ENCODE results near the gene SOX21.

SOX21 gene

DNA sequence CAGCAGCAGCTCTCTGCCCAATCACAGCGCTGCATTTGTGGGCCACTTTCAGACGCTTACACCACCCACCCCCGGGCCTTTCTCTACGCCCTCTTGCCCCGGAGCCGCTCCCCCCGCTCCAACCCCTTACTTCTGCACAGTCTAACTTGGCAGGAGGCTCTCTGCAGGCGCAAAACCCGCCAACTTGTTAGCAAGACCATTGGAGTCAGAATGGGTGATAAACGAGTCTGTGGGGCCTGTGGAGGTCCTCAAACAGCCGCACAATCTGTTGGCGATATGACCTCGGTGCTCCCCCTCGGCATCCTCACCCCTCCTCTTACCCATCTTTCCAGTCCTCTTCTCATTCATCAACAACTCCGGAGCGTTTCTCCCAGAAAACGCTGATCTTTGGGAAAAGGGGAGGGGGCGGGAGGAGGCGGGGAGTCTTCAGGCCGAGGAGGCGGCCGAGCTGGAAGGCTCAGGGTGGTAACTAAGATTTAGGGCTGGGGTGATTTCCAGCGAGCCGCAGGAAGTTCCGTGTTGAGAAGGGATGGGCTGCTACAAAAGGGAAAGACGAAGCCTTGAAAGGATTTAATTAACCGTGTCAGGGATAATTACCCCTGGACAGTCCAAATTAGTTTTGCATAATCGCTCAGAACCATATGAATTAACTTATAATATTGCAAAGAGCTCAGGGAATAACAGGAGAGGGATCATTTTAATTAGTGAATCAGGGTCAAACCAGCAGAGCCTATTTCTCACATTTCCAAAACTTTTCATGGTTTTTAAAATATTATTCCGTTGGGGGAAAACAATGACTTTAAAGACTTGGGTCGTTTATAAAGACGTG, 4.1 kb downstream of the SOX21 start:
- no peak for DNase-seq

DNA sequence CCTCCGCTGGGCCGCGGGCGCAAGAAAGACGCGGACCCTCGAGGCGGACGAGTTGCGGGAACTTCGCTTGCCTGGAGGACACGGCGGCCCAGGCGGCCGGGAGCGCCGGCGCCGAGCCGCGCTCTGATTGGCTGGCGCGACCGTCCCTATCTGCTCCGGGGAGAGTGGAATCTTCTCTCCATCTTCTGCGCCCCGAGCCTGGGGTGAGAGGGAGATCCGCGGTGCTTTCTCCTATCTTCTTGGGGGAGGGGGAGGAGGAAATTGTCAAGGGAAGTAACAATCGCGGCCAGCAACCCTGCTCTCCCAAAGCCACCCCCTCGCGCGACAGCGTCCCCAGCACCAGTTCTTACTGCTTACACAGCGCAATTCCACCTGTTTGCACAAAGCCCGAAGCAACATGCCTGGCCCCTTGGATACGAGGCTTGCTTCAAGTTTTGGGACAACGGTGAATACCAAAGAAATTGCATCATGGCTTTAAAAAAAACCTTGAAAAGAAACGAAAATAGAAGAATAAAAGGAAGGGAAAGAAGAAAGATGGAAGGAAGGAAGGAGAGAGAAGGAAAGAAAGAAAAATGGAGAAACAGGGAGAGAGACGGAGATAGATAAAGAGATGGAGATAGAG, 4.8 kb downstream of the SOX21 start:
- no peak for DNase-seq

DNA sequence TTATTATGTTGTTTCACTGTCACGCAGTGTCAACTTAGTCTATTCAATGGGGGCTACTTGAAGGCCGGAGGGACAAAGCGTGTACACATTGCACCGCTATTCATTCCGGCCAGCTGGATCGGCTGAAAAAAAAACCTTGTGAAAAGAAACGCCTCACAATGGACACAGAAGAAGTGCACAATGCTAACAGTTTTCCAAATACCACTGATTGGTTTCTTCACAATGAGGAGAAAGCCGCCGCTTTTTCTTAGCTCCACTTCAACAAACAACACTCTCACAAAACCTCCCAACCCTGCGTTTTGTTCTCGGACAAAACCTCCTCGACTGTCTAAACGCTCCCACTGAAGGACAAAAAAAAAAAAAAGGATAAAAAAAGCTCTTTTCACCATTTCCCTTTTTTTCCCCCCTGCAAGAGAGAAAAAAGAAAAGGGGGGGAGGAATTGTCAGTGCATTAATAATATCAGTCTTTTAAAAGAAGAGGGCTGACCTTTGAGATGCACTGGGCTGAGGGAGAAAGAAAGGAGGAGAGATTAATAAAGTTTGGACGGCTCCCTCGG, 5.4 kb downstream of the SOX21 start:
- no peak for DNase-seq

DNA sequence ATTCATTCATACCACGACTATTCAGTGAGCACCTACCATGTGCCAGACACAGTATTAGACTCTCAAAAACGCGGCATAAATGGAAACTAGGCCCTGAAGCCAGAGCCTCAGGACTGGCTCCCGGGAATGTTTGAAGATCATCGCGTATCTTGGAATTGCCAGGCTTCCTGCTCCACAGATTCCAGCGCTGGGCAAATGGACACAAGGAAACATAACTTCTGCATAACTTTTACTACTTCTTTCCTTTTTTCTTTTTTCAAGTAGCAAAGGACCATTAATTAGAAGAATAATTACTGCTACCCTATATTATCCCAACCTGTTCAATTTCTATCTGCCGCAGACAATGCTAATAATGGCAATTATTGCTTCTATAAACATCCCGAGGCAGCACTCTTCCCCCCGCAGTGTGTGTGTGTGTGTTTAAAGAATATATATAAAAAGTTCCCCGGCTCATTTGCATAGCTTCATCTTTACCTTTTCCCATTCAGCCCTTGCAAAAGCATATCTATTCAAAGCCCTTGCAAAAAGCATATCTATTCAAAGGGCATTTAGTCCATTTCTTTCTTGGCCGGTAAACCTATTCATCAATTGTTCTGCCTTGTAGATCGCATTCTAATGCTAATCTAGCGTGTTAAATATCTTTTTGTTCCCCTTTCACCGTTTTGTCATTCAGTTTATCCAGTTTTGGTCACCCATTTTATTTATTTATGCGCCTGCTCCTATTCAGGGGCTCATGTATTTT, 6.1 kb downstream of the SOX21 start:
- no peak for DNase-seq

DNA sequence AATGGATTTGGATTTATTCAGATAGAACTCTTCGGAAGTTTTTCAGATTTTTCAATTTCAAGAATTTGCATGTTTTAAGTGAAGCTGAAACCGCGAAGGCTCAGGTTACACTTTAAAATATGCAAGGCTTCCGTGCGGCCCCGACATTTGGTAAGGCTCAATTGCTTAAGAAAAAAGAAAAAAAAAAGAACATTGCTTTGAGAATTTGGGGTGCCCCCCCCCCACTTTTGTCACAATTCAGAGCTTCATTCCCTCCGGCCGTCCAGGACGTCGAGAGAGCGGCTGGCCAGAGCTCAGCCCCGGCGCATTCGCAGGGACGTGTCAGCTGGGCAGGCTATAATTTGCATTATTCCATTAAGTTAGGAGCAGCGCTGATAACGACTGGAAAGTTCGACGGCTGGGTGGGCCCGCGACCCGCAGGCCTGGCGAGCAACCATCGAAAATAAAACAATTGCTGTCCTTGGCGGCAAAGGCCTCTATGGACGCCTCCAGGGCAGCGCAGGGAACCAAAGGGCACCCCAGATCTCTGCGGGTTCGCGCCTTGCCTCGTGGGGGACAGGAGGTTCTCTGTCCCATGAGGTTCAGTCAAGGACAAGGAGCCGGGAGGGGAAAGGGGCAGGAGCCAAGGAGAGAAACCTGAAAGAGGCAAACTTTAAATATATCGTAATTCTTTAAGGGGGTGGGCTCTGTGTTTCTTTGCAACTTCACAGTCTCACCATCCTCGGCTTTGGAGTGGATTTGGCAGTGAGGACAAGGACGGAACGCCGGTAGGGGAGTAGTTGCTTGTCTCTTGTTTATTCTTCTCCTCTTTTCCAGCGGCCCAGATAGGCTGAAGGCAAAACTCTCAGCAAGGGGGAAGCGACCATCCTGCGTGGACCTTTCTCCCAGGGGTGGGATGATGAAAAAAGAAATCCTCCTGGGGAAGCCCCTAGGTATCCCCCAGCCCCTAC, 7.0 kb downstream of the SOX21 start:
- no peak for DNase-seq

DNA sequence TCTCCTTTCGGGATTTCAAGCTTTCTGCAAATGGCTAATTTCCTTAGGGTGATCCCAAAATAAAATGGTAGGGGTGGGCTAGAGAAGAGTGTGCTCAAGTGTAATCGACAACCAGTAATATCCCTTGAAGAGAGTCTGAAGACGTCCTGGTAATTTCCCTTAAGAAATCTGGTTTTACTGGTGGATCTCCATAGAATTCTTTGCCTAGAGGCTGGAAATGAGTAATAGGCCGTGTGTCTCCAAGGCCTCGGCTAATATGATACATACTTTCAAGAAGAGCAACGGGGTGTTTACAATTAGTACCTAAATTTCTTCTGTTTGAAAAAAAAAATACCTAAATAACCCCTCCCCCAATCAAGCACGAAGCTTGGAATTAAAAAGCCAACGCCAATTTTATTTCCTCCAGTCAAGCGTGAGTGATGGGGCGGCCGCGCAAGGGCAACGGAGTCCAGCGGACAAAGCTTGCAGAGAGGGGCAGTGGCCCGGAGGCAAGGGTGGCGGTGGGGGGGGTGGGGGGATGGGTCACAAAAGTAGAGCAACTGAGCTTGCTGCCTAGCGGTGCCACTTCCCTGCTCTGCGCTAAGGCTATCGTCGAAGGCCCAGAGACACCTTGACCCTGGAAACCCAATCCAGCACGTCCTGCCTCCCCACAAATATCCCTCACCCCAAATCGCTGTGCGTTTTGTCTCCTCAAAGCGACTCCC, 7.8 kb downstream of the SOX21 start:
- no peak for DNase-seq

DNA sequence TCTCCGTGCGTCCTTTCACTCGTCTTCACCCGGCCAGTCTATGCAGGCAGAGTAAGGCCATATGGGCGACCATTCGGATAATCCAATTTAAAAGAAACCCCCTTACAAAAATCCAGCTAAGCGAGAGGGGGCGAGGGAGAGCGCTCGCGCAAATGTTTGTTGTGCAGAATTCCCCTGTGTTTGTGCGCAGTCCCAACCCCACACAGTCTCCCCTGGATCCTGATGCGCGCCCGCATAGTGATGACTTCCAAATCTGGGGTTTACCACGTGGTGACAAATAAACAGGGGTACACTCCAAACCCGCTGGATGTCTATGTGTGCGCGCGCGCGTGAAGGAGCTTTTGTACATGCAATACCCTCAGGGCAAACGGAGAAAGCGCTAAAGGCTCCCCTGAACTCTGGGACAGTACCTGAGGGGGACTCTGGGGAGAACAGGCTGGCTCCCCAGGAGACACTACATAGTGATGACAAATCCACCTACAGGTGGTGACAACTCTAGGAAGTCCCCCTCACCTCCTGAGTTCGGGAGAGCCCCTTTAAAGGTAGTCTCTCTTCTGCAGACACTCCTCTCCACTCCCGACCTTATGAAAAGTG, 8.5 kb downstream of the SOX21 start:
- DNase-seq: no peak

DNA sequence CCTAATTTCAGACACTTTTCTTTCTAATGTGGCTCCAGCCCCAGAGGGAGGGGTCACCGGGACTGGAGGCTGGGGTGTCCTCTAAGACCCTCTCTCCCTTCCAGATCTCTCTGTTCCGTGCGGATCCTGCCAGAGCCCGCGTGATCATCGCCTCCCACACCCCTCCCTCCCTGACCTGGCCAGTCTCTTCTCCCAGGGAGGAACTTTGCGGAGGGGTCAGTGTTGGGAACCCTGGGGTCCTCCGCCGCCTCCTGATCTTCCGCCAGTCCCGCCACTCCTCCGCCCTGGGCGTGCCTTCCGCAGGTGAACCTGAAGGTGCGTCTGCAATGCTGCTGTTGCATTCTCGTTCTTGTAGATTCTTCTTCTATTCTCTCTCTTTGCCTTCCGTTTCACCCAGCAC, 9.1 kb downstream of the SOX21 start:
- no peak for DNase-seq

DNA sequence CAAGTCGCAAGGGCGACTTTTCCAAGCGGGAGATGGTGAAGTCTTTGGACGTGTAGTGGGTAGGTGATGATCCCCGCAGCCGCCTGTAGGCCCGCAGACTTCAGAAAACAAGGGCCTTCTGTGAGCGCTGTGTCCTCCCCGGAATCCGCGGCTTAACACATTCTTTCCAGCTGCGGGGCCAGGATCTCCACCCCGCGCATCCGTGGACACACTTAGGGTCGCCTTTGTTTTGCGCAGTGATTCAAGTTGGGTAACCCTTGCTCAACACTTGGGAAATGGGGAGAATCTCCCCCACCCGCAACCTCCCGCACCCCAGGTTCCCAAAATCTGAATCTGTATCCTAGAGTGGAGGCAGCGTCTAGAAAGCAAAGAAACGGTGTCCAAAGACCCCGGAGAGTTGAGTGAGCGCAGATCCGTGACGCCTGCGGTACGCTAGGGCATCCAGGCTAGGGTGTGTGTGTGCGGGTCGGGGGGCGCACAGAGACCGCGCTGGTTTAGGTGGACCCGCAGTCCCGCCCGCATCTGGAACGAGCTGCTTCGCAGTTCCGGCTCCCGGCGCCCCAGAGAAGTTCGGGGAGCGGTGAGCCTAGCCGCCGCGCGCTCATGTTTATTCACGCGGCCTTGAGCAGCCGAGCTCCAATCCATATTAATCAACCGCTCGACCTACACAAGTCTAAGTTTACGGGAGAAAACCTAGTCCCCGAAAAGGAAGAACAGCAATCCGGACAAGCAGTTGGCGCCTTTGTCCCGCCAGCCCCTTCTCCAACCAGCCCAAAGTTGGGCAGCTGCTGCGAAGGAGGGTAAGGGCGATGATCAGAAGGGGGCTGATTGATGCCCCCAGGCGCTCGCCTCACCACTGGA, 9.9 kb downstream of the SOX21 start:
- DNase-seq: no peak

DNA sequence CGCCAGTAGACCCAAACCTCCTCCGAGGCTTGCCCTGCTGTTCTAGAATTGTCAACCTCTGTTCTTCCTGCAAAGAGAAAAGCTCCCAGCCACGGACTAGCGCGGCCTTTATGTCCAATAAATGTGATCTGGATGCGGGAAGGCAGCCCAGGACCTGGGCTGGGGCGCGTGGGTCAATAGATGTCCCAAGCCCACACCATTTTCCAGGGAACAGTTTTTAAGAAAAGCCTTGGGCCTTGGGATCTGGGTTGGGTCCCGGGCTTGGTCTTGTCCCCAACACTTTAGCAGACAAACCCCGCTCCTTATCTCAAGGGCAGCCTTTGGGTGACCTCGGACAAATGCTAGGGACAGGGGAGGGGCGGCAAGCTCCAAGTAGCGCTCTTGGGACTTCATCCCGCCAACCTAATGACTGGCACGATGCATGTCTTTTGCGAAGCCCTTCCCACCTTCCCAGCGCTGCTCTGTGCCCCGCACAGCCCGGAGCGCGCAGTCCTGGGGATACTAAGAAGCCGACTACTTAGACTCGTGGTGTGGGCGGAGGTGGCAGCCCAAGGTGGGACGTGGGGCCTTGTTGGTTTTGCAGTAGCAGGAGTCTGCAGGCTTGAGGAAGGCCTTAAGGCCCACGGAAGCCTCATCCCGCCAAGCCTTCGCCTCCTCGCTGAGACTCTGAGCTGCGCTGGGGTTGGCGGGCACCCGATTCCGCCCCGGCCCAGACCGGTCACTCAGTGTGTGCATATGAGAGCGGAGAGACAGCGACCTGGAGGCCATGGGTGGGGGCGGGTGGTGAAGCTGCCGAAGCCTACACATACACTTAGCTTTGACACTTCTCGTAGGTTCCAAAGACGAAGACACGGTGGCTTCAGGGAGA, 10.8 kb downstream of the SOX21 start:
- no peak for DNase-seq

DNA sequence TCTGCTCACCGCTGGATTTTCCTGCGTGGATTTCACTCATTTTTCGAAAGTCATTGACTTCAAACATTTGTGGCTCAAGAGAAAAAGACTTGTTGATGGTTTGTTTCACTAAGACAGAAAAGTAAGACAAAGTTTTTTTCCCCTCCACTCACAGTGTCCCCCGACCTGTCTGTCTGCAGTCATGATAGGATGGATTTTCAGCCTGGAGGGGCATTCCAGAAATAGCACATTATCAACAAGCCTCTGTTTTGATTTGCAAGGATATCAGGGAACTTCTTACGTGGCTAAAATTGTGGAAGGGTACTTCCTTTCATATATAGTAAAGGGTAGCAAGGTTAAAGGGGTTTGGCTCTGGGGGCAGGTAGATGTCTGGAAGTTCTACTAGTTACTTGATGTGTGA, 11.8 kb downstream of the SOX21 start:
- DNase-seq: no peak

DNA sequence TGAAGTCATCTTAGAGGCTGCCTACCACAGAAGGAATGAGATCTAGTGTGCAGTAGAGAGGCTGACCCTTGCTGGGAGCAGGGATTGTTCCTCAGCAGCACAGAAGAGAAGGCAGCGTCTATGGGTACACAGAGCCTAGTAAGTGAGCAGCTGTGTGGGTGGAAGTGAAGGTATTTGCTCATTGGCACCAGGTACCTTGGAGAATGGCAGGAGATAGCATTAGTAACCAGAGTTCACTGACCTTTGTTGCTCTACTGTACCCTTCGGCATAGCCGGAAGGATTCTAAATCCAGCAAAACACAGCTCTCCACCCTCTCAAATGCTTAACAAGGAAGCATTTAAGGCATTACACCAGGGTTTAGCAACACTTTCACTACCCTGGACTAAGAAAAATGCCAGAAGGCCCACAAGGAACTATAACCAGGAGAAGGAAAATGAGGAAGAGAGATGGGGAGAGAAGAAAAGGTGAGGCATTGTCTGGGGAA, 12.3 kb downstream of the SOX21 start:
- DNase-seq: no peak

DNA sequence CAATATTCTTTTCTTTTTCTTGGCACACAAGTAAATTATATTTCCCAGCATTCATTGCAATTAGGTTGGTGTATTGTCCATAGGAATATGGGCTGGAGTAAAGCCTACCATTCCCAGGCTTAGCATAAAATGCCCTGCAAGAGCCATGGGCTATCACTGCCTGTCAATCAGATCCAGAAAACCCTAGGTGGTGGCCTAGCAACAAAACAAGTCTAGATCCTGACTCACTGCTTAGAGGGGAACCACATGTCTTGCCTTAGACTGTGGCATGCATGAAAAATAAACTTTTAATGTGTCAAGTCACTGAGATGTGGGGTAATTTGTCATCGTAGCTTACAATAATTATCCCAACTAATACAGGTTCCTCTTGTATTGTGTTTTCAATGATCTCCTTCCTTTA, 16.2 kb downstream of the SOX21 start:
- no peak for DNase-seq

DNA sequence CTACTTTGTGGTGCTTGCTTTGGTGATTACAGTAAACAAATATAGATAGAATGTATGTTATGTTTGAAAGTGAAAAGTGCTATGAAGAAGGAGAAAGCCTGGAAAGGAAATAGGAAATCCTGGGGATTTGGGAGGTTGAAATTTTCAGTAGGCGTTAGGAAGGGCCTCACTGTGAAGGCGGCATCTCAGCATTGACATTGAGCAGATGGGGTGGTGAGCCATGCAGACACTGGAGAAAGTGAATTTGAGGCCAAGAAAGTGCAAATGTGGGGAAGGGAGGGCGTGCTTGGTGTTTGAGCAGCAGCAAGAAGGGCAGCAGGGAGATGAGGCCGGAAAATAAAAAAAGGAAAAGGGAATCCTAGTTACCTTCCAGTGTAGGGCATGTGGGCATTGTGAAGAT, 20.3 kb downstream of the SOX21 start:
- DNase-seq: no peak

DNA sequence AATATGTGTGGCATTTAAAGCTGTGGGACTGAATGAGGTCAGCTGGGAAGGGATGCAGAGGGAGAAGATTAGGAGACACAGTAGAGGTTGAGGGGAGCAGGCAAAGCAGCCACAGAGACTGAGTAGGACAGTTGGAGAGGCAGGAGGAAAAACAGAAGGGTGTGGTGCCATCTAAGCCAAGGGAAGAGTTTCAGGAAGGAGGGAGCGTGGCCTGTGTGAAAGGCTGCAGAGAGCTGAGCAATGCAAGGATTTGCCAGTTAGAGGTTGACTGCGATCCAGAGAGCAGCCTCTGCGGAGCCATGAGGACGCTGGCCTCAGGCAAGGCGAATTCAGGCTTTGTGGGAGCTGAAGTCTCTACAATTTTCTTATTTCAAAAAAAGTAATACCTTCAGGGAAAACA, 28.9 kb downstream of the SOX21 start:
- no peak for DNase-seq

DNA sequence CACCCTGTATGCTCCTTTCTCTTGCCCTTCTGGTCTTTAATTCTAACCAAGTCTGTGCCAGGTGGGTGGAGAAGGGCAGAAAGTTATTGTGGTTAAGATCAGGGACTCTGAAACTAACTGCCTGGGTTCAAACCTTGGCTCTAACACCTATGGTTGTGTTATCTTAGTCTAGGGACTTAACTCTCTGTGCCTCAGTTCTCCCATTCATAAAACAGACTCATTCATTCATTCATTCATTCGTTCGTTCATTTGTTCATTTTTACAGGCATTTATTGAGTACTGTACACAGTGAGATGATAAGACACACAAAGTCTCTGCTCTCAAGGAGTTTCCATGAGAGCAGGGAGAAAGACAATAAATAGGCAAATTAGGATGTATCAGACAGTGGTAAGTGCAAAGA, 30.1 kb downstream of the SOX21 start:
- DNase-seq: no peak

DNA sequence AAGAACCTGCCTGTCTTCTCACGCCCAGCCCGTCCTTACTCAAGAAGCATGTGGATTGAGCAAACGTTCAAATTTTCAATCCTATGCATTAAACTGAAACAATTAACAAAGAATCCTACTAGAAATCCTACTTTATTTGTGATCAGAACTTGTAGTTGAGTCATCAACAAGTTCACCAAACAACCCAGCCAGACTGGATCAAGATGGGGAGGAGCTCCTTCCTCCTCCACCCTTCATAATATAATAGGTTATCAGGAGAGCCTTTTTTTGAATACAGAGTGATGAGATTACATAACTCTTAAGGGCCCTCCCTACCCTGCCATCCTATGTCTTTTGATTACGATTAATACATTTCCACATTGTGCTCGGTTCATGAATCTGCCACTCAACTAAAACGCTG, 32.7 kb downstream of the SOX21 start:
- DNase-seq: no peak

DNA sequence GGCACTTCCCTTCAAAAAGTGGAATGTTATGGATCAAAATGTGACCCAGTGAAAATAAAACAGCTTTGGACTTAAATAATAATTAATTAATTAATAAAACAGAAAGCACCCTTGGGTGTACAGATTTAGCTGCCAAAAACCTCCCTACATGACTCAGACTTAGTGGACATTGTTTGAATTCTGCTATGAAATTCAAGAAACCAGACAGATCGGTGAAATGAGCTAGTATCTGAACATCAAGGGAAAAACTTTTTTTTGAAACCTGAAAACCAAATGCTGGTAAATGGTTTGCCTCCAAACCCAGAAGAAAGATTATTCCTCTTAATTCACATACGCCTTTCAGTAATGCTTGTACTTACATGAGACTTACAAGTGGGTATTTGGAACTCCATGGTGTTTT, 33.5 kb downstream of the SOX21 start:
- no peak for DNase-seq

DNA sequence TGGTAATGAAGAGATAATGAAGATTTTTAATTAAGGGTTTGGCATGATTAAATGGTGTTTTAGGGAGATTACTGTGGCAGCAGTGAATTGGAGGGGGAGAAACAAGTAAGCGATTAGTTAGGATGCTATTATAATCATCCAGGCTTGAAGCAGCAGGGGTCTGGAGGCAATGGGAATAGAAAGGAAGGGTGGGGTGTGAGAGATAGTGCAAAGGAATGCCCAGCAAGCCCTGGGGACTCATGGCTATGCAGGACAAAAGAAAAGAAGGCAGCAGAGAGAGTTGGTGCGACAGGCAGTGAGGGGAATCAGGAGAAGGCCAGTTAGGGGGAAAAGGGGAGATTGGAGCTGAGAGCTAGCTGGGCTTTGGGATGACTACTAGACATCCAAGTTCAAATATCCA, 34.5 kb downstream of the SOX21 start:
- no peak for DNase-seq

Measured in activated CD4-positive, CD25-positive, alpha-beta regulatory T cell (primary cell).